GM21717 (cell line): ENCODE results near the gene CLECL1.
"Not testable (repeated sequence)": the region's sequence is repeated elsewhere in the genome, so short reads cannot be mapped to it uniquely, and the experiment has no call there.

Experiments used
- ATAC-seq: cut with Tn5 transposase; IDR thresholded peaks from one replicate; pipeline ENCODE4 v1.9.1; 2021; ENCODE audit warnings: mild to moderate bottlenecking, moderate library complexity; ENCODE audit not compliant: unreplicated experiment

The CLECL1 gene

DNA sequence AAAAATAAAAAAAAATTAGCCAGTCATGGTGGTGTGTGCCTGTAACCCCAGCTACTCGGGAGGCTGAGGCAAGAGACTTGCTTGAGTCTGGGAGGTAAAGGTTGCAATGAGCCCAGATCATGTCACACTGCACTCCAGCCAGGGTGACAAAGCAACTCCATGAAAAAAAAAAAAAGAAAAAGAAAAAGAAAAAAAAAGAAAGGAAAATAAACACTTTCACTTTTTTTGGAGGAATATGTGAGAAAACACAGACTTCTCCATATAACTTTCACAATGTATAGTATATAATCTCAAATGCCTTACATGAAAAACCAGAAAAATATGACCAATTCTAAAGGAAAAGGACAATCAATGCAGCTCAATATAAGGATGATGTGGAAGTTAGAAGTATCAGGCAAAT, 8.9 kb downstream of the CLECL1 start:
- ATAC-seq, result no peak

DNA sequence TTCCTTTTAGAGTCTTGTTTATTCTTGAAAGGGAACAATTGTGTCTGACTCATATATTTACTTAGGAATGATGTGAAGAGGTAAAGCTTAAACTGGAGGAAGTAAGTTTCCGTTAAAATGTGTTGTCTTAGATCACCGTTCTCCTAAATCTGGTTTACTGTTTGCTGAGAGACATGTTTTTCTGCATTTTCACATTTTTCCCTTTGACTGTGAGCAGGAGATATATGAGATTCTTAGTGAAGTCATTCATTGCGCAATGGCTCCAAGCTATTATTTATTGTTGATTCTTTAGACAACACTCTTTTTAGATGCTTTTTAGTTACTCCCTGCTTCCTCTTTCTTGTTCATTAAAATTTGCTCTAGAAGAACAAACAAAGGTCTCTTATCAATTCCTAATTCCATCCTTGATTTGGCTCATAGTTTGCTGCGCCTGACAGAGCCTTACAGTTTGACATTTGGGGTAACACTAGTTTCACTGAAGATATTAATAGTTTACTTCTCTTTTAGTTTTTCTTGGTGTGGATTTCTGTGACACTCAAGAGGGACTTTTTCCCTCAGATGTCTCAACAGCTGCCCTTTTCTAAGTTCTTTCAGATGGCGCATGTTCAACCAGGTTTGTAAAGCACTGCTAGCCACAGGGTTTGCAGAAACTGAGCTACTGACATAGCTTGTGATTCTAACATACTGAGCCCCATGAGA, 11.4 kb downstream of the CLECL1 start:
- ATAC-seq, result peak; percentile 50

GRCh38 chr12:9719790-9720189, 13.1 kb downstream of the CLECL1 start:
- no peak for ATAC-seq

- no peak for ATAC-seq
These were observed 13.9 kb downstream of the CLECL1 start for GRCh38 chr12:9718968-9719367.

DNA sequence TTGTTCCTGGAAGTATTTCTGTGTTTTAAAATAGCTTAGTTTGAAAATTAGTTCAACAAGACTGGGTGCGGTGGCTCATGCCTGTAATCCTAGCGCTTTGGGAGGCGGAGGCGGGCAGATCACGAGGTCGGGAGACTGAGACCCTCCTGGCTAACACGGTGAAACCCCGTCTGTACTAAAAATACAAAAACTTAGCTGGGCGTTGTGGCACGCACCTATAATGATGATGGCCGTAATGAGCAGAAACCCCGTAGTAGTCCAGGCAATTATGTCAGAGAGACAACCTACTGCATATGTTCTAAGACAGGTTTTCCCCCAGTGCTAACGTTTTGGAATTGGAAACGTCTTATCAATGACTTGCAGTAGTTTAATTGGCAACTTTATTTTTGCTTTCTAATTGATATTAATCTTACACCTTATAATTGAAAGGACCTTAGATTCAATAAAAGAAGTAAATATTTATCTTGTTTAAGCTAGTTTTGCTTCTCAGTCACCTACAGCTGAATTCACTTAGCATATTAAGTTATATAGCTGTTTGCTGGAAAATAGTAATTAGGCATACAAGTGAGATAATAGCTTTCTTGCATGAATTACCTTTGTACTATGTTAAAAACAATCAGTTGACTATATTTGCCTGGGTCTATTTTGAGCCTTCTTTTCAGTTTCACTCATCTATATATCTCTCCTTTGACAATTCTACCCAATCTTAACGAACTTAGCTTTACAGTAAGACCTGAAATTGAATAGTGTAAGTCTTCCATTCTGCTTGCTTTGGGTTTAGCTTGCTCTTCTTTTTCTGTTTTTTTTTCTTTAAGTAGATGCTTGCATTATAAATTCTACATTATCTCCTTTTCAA, 15.6 kb downstream of the CLECL1 start:
- no peak for ATAC-seq

- peak; percentile 58 for ATAC-seq
These were observed 19.8 kb downstream of the CLECL1 start for GRCh38 chr12:9713032-9713558.

GRCh38 chr12:9711664-9712063, 21.2 kb downstream of the CLECL1 start:
- ATAC-seq, result no peak

DNA sequence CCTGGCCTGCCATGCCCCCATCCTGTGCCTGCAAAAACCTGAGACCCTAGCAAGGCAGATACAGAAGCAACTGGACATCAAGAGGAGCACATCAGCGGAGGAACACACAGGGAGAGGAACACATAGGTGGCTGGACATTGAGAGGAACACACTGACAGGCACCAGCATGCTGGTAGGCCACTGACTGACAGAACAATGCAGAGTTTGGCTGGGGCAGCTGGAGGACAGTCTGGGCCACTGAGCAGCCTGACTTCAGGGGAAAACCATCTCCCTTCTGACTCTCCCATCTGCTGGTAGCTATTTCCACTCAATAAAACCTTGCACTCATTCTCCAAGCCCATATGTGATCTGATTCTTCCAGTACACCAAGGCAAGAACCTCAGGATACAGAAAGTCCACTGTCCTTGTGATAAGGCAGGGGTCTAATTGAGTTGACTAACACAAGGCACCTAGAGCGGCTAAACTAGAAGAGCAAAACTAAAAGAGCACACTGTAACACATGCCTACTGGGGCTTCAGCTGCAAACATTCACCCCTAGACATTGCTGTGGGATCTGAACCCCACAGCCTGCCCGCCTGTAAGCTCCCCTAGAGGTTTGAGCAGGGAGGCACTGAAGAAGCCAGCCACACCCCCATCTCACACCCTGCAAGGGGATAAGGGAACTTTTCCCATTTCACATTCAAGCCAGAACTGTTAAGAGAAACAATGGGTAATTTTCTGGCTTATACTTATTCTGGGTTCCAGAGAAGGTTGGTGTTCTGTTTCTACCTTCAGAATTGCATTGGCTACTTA, 22.1 kb downstream of the CLECL1 start:
- no peak for ATAC-seq

DNA sequence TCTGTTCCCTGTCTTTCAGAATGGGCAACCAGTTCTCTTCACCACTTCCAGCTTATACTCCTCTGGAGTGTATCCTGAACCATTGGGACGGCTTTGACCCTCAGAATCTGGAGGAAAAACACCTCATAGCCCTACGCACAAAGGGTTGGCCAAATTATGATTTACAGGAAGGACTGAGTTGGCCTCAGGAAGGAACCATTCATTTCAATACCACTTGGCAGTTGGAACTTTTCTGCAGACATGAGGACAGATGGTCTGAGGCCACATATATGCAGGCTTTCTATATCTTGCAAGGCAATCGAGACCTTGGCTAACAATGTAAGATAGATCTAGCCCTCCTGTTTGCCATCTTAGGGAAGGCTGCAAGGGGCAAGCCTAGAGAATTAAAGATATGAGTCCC, 24.0 kb downstream of the CLECL1 start:
- ATAC-seq, result no peak

GRCh38 chr12:9707864-9708808, 24.8 kb downstream of the CLECL1 start:
- ATAC-seq, result no peak

- ATAC-seq, result no peak
These were observed 25.5 kb downstream of the CLECL1 start for GRCh38 chr12:9707356-9707755.

DNA sequence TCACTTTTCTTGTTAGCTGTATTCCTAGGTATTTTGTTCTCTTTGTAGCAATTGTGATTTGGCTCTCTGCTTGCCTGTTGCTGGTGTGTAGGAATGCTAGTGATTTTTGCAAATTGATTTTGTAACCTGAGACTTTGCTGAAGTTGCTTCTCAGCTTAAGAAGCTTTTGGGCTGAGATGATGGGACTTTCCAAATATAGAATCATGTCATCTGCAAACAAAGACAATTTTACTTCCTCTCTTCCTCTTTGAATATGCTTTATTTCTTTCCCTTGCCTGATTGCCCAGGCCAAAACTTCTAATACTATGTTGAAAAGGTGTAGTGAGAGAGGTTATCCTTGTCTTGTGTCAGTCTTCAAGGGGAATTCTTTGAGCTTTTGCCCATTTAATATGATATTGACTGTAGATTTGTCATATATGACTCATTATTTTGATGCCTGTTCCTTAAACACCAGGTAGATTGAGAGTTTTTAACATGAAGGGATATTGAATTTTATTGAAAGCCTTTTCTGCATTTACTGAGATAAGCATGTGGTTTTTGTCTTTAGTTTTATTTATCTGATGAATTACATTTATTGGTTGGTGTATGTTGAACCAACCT, 26.7 kb downstream of the CLECL1 start:
- ATAC-seq, result no peak

GRCh38 chr12:9704561-9704960, 28.3 kb downstream of the CLECL1 start:
- ATAC-seq, result not testable (repeated sequence)

GRCh38 chr12:9702255-9702654, 30.6 kb downstream of the CLECL1 start:
- ATAC-seq, result no peak

- ATAC-seq, result no peak
These were observed 31.3 kb downstream of the CLECL1 start for GRCh38 chr12:9701380-9702154.

DNA sequence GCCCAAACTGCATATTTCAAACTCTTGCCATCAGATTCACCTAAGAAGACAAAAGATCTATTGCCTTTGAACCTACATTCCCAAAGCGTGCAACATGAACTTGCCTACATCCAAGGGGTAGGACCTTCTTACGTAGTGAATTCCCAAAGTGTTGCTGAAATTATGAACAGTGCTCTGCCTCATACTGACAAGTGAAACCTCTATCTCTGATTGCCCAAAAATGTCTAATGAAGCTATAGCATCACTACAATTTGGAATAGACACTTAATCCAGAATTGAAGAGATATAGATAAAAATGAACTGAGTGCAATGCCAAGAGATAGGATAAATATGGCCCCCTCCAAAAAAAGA, 32.3 kb downstream of the CLECL1 start:
- ATAC-seq, result no peak

DNA sequence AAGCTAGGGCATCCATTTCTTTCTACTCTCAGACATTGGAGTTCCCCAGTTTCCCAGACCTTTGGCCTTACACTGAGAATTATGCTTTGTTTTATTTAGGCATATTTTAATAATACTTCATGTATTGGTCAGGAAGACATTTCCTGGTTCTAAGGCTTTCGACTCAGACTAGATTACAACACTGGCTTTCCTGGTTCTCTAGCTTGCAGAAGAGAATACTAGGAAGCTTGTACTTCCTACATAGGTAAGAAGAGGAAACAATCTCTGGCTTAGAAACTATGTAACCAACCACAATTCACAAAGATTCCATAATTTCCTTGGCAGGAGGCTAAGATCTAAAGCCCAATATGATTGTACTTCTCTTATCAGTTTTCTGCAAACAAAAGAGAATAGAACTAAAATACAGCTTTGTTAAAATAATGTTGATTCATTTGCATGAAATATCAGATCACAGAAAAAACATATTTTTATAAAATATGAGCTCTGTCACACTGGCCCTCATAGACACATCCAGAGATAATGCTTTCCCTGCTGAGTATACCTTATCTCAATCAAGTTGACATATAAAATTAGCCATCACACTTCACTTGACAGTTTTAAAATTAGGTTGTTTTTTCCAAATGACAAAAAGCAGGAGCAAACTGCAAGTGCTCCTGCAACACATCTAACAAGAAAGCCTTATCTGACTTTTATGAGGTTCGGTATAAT, 32.8 kb downstream of the CLECL1 start:
- ATAC-seq, result no peak

GRCh38 chr12:9699269-9699897, 33.5 kb downstream of the CLECL1 start:
- ATAC-seq, result no peak
